Ovary (tissue), 9 donors: Measurements from ENCODE around the gene CNOT6. TPM values are rescaled to one million over a fixed set of nuclear protein-coding genes. Genes with fewer than 3 reads are reported as not detected.

Experiments used
- polyA plus RNA-seq, 2 donors: library from polyadenylated mRNA; stranded (reverse); fragments of 200-250 nt in 1 of 2; fragments of 350-450 nt in 1 of 2; fragmentation: Illumina TruSeq in 1 of 2; extraction: RNeasy Lipid Tissue Mini Kit (QIAGEN cat#74804) in 1 of 2; gene quantifications; one replicate each; pipeline ENCODE4 v1.2.3, GENCODE V29; 2013 to 2014
- small RNA-seq: library from RNA; depleted of rRNA; stranded (forward); fragments of <200 nt; gene quantifications from one replicate; pipeline ENCODE3, GENCODE V24; 2016
- total RNA-seq, 7 donors: library from RNA; depleted of rRNA in 2 of 7; stranded (reverse); fragments of >200 nt in 2 of 7; fragmentation: NEBNext Ultra II Directional in 3 of 7; extraction: Animal tissue kit (Norgen Biotek cat#: 25700) in 3 of 7; gene quantifications; one replicate each; pipeline versions ENCODE4 v1.1.0 to v1.2.4, GENCODE V29; 2016 to 2023
- donor health status: DM: no; HTN: no; CAD: no; lungs with moderate emphysema.
- donor health status: DM: no; HTN: no; CAD: no.
- donor health status: Bipolar disorder and iron deficiency.
- donor health status: DM: yes; HTN: yes; CAD: no.
- donor health status: DM: no; HTN: no; CAD: no.
- donor health status: DM: yes; HTN: yes; CAD: no.

CNOT6 gene
- total and polyA plus RNA-seq, 9 donors: 10.3 to 24.9 (median 16.4) TPM

Small RNA genes within 50 kb of the gene (small RNA-seq; reads per million reads assigned to genes)
- gene RNU6-525P: not detected

Other genes with a start within 250 kb of the CNOT6 start
- 10 to 100 TPM; 25.6 to 35.9 (median 33.4) TPM for gene MAPK9, start 202.3 kb upstream of the CNOT6 start, total RNA-seq
- gene MAPK9, start 202.3 kb upstream of the CNOT6 start, polyA plus RNA-seq: 10 to 100 TPM; 12.8 to 28.8 TPM
- gene GFPT2, start 141.0 kb upstream of the CNOT6 start, total RNA-seq: 100 to 1,000 TPM in 1 of 7 donors, 10 to 100 TPM in 6; 34.0 to 135 (median 42.4) TPM
- gene GFPT2, start 141.0 kb upstream of the CNOT6 start, polyA plus RNA-seq: 10 to 100 TPM; 18.5 to 29.2 TPM
- gene SCGB3A1, start 97.1 kb downstream of the CNOT6 start, total RNA-seq: 10 to 100 TPM in 1 of 7 donors, 1 to 10 TPM in 3, not detected in 3; 1.5 to 18.7 (median 3.7) TPM
- 1 to 10 TPM in 1 of 2 donors, not detected in 1; 2.7 TPM for gene SCGB3A1, start 97.1 kb downstream of the CNOT6 start, polyA plus RNA-seq
- 10 to 100 TPM in 3 of 7 donors, 1 to 10 TPM in 4; 4.1 to 18.5 (median 7.0) TPM for gene FLT4, start 155.2 kb downstream of the CNOT6 start, total RNA-seq
- 10 to 100 TPM in 1 of 2 donors, 1 to 10 TPM in 1; 3.3 to 12.2 TPM for gene FLT4, start 155.2 kb downstream of the CNOT6 start, polyA plus RNA-seq
- gene OR2Y1, start 245.7 kb downstream of the CNOT6 start, total RNA-seq: not detected
- not detected for gene OR2Y1, start 245.7 kb downstream of the CNOT6 start, polyA plus RNA-seq